HuH-7.5 (cell line): Measurements from ENCODE around the gene SLC12A5.
"Not testable (repeated sequence)": the region's sequence is repeated elsewhere in the genome, so short reads cannot be mapped to it uniquely, and the experiment has no call there.

Experiments
- DNase-seq: peaks from one replicate; pipeline ENCODE4 v3.0.0; 2011; ENCODE audit warnings: low spot score

Gene SLC12A5

DNA sequence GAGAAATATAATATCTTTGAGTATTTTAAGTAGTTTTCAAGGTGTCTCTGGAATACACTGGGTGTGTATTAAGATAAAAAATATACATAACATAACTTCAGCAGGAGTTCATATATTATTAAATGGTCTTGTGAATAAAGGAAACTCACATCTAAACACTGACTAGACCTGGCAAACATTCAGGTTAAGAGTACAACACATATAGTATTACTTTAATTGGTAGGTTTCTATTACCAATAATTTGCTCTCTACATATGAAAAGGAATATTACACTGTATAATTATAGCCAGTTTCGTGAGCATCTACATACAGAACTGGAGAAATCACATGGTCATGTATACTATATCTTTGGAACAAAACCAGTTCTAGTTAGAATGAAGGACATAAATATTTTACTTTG, 52.1 kb downstream of the SLC12A5 start:
- no peak for DNase-seq

DNA sequence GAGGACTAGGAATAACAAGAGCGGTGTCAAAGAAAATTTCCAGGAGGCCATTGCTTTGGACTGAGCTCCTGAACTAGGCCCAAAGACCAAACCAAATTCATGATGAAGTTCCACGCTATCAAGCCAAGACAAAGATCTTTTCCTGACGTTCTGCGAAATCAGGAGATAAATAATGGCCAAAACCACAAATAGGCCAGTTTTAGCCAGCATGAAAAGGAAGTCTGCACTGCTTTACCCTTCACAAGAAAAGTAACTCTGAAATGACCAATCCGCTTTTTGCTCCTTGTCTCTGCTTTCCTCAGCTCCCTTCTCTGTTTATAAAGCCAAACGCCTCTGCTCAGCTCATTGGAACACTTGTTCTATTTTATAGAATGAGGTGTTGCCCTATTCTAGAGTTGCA, 54.1 kb downstream of the SLC12A5 start:
- no peak for DNase-seq

DNA sequence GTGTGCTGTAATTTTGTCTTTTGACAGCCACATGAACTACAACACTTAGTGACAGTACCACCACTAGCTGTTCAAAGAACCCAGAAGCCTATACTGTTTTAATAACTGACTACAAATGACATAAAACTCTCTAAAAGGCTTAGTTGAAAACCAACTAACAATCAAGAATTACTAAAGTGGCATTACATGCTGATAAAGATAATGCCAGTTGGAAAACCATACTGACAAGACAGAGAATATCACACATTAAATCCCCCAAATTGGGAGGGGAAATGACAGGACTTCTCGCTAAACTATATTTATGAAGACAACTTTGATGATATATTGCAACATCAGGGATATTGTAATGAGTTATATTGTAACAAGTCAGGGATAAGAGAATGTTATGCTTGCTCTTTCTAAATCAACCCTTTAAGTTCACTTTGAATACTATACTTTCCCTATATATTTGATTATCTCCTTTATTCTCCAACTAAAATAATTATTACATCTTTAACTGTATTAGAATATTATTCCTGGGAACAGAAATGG, 54.6 kb downstream of the SLC12A5 start:
- no peak for DNase-seq

- DNase-seq: no peak
These were observed 55.8 kb downstream of the SLC12A5 start for GRCh38 chr20:46084805-46085178.

DNA sequence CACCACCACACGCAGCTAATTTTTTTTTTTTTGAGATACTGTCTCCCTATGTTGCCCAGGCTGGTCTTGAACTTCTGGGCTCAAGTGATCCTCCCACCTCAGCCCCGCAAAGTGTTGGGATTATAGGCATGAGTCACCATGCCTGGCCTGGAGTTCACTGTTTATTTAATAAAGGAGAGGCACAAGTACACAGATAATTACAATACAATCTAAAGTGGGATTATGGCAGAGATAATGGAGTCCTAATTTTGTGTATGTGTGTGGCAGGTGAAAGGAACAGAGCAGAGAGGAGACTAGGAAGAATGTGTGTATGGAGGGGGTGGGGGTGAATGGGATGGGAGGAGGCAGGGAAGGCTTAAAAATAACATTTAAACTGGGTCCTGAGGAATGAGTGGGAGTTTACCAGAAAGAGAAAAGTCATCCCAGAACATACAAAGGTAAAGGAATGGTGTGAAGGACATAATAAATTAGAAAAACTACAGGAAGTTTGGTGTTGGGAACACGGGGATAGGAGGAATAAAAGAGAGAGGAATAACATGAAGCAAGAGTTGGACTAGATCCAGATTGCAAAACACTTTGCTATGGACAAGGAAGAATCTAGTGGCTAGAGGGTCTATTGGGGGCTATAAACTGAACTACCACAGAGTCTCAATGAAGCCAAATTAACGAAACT, 56.3 kb downstream of the SLC12A5 start:
- DNase-seq: peak; percentile 35

DNA sequence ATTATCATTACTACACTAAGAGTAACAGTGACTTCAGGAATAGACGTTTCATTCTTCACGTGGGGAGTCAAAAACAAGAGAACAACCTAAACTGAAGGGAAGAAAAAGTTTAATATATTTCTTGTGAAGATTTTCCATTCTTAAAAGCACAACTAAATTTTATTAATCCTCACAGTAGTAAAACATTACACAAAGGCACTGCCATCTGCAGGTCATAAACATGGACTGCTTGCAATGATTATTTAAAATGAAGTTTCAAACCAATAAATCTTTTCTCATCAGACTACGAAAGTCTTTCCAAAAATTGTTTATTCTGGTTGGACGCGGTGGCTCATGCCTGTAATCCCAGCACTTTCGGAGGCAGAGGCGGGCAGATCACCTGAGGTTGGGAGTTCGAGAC, 58.1 kb downstream of the SLC12A5 start:
- DNase-seq: no peak

- peak; percentile 27 for DNase-seq
These were observed 59.6 kb downstream of the SLC12A5 start for GRCh38 chr20:46088409-46089166.

DNA sequence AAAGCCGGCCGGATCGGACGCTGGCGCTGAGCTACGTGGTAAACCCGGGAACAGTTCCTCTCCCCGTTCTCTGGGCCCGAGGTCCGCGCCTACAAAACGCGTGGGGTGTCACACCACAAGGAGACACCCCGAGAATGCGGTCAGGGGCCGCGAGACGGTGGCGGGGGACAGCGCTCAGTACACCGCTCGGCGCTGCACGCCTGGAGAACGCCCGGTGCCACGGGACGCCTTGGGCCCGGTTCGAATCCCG, 60.1 kb downstream of the SLC12A5 start:
- no peak for DNase-seq

DNA sequence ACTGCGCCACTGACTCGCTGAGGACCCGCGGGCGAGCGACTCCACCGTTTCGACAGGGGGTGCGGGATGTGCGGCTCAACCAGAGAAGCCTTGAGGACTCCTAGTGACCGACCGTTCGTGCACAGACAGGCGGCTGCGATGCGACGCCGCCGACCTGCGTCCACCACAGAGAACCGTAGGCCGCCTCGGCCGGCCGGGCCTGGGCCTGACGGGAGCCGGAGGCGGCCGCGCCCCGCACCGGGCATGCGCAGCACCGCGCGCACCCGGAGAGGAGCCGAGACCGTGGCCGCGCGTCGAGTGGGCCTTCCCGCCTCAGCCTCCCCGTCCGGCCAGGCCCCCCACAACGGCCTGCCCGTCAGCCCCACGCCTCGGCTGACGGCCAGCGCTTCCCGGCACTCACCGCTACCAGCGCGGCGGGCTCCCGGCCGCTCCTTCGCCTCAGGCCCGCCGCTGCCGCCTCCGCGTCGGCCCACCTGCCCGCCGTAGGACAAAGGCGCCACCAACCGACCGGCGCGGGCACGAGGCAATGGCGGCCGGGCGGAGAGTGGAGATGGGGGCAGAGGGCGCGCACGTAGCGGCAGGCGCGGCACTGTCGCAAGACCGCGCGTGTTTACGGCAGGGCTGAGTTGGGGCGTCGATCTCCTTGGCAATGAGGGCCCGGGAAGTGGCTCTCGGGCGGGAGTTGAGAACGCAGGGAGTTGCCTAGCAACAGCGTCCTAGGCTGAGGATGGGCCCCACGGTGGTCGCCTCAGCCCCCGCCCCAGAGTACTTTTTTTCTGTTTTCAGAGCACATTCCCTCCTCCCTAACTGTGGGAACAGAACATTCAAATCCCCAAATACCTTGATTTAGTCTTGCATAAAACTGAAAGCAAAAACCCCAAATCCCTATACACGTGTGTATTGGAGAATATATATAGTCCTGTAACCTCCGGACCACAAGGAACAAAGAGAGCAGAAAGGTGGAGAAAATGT, 60.7 kb downstream of the SLC12A5 start, which contains the start of gene NCOA5:
Gene NCOA5 (minus strand): TSS at position 546 of the 972 bp plus-strand sequence. CDS start 10,538 bp downstream, outside the sequence.
- peak; percentile 98 for DNase-seq

DNA sequence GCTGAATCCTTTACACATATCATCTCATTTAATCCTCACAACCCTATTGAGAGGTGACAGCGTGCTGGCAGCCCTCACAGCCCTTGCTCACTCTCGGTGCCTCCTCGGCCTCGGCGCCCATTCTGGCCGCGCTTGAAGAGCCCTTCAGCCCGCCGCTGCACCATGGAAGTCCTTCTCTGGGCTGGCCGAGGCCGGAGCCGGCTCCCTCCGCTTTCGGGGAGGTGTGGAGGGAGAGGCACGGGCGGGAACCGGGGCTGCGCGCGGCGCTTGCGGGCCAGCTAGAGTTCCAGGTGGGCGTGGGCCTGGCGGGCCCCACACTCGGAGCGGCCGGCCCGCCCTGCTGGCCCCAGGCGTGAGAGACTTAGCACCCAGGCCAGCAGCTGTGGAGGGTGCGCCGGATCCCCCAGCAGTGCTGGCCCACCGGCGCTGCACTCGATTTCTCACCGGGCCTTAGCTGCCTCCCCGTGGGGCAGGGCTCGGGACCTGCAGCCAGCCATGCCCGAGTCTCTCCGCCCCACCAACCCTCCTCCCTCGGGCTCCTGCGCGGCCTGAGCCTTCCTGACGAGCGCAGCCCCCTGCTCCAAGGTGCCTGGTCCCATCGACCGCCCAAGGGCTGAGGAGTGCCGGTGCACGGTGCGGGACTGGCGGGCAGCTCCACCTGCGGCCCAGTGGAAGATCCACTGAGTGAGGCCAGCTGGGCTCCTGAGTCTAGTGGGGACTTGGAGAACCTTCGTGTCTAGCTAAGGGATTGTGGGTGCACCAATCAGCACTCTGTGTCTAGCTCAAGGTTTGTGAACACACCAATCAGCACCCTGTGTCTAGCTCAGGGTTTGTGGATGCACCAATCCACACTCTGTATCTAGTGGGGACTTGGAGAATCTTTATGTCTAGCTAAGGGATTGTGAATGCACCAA, 62.9 kb downstream of the SLC12A5 start:
- DNase-seq: not testable (repeated sequence)

DNA sequence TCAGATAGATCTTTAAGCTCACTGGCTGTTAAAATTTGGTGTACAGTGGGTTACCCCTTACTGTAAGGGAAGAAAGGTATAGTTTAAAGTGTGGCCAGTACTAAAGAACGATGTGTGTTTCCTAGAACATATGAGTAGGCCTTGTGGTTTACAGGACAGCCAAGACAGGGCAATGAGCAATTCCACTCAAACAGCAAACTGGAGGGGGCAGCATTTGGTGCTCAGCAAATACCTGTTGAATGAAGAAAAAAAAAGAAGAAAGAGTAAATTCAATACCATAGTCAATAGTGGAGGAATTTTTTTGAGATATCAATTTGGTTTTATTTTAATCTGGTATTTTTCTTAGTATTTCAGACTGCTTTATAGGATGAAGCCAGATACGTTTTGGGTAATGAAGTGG, 64.5 kb downstream of the SLC12A5 start:
- no peak for DNase-seq

GRCh38 chr20:46099491-46100287, 70.7 kb downstream of the SLC12A5 start:
- DNase-seq: no peak

DNA sequence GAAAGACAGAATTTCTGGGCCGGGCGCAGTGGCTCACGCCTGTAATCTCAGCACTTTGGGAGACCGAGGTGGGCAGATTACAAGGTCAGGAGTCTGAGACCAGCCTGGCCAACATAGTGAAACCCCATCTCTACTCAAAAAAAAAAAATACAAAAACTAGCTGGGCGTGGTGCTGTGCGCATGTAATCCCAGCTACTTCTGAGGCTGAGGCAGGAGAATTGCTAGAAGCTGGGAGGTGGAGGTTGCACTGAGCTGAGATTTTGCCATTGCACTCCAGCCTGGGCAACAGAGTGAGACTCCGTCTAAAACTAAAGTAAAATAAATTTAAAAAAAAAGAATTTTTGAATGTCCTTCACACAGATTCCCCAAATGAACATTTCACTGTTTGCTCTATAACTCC, 71.4 kb downstream of the SLC12A5 start:
- not testable (repeated sequence) for DNase-seq

DNA sequence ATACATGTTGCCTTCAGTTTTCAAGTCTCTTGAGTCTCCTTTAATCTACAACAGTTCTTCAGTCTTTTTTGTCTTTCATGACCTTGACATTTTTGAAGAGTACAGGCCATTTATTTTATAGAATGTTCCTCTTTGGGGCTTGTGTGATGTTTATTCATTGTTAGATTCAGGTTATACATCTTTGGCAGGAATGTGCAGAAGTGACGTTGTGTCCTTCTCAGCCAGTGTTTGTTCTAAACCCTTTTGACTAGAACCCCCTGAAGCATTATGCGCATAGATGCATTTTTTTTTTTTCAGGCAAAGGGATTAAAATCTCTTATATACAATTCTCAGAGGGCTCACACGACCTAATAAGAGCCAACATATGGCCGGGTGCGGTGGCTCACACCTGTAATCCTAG, 72.0 kb downstream of the SLC12A5 start:
- DNase-seq: no peak

DNA sequence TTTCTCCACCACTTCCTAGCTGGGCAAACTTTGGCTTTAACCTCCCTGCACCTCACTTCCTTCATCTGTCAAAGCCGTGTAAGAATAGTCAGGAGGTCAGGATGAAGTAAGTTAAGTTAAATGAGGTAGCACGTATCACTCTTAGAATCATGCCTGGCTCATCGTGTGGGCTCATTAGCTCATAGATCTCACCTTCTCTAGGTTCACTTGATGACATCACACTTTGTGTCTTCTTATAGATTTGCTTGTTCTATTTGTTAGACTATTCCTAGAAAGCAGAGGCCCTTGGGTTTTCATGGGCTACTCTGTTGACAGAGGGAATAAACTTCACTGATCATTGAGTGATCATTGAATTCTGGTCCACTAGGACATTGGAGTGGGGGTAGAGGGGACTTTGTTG, 72.9 kb downstream of the SLC12A5 start:
- DNase-seq: no peak

- DNase-seq: no peak
These were observed 73.9 kb downstream of the SLC12A5 start for GRCh38 chr20:46102940-46103339.

DNA sequence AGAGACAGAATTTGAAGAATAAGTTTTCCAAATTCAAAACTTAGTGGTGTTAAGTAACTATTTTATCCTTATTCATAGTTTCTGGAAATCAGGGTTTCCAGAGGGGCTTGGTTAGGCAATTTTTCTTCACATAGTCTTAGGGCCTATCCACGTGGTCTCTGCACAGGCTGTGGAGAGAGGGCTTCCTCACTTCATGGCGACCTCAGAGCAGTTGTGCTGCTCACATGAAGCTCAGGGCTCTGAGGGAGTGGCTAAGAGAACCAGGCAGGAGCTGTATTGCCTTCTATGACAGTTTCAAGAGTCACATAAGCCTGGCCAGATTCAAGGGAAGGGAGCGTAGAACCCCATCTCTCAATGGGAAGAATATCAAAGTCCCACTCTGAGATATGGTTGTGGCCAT, 75.2 kb downstream of the SLC12A5 start:
- no peak for DNase-seq

DNA sequence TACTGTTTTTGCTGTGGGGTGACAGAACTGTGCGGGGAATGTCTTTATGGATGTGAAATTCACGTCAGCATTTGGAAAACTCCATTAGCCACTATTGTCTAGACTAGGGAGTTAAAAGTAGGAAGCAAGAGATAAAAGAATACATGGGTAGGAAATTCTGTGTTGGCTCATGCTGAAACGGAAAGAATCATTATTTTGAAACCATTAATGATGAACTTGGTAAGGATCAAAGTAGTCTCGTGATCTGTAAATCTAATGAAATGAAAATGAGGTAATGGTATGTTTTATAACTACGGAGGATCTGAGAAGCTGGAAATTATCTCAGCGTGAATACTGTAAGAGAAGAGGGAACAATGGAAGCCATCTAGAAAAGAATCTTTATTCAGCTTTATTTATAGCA, 78.0 kb downstream of the SLC12A5 start:
- no peak for DNase-seq

GRCh38 chr20:46108435-46108841, 79.4 kb downstream of the SLC12A5 start:
- DNase-seq: no peak

DNA sequence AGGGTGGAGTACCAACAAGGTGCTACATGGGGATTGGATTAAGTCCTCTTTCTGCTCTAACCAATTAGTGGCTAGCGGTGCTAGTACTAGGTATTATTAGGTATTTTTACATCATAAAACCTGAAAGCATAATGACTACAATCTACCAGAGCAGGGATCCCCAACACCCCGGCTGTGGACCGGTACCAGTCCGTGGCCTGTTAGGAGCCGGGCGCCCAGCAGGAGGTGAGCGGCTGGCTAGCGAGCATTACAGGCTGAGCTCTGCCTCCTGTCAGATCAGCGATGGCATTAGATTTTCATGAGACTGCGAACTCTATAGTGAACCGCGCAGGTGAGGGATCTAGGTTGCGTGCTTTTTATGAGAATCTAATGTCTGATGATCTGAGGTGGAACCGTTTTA, 80.0 kb downstream of the SLC12A5 start:
- no peak for DNase-seq
